Cardiac fibroblast (primary cell): ENCODE data around the gene STK32B.

Experiments
- DNase-seq, 2 donors: peaks; one replicate each; pipeline versions ENCODE4 v3.0.0 to v3.0.0-alpha.2; 2010; ENCODE audit warnings: low read depth in 2 of 2
- H3K4me3 ChIP-seq, 2 donors: replicated peaks in 1 of 2; 1 replicate in 1 of 2; 2 replicates in 1 of 2; pipeline ENCODE4 v1.5.1; 2011; ENCODE audit warnings: low read depth in 2 of 2, low read length in 2 of 2, mild to moderate bottlenecking in 2 of 2, moderate library complexity in 1 of 2
- TF ChIP-seq, protein P1 (sequence below): IDR thresholded peaks from one replicate; pipeline ENCODE4 v1.5.1; 2011; ENCODE audit warnings: low read depth, mild to moderate bottlenecking, low read length, inconsistent platforms

Gene STK32B

DNA sequence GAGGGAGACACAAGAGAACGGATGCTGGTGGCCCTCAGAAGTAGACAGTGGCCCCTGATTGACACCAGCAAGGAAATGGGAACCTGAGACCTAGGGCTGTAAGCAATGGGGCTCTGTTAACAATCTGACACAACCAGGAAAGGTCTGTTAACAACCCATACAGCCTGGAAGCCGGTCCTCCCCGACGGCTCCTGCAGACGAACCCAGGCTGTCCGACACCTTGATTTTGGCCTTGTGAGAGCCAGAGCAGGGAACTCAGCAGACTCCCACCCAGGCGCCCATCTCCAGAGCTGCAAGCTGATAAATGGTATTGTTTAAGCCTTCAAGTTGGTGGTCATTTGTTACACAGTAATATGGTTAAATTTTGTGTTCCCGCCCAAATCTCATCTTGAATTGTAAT lies 21.8 kb upstream of the STK32B start:
- TF ChIP-seq, protein P1, sequence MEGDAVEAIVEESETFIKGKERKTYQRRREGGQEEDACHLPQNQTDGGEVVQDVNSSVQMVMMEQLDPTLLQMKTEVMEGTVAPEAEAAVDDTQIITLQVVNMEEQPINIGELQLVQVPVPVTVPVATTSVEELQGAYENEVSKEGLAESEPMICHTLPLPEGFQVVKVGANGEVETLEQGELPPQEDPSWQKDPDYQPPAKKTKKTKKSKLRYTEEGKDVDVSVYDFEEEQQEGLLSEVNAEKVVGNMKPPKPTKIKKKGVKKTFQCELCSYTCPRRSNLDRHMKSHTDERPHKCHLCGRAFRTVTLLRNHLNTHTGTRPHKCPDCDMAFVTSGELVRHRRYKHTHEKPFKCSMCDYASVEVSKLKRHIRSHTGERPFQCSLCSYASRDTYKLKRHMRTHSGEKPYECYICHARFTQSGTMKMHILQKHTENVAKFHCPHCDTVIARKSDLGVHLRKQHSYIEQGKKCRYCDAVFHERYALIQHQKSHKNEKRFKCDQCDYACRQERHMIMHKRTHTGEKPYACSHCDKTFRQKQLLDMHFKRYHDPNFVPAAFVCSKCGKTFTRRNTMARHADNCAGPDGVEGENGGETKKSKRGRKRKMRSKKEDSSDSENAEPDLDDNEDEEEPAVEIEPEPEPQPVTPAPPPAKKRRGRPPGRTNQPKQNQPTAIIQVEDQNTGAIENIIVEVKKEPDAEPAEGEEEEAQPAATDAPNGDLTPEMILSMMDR: no peak
- no peak overlapping the region for H3K4me3 ChIP-seq
- DNase-seq: no peak

DNA sequence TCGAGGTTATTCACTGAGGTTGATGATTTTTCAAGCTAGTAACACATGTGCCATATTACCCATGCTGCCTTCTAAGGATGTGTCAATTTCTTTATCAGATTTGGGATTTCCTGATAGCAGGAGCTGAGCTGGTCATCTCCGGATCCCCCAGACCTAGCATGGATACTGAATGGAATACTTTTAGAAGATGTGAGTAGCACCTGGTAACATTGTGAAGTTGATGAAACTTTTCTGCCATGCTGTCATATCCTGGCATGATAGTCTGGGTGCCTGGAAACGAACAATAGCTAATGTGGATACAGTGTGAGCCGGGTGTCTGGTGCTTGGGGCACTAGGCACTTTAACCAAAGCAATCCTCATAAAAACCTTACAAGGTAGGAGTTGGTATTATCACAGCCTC lies 21.1 kb upstream of the STK32B start:
- H3K4me3 ChIP-seq: no peak overlapping the region
- TF ChIP-seq, protein P1: no peak

DNA sequence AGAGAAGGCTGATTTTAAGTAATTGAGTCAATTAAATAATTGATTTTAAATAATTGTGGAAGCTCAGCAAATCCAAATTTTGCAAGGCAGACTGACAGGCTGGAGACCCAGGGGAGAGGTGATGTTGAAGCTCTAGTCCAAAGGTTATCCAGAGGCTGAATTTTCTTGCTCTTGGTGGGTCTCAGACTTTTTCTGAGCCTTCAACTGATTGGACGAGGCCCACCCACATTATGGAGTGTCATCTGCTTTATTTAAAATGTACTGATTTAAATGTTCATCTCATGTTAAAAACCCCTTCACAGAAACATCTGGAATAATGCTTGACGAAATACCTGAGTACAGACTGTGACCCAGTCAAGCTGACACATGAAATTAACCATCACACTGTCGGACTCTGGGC lies 20.4 kb upstream of the STK32B start:
- DNase-seq: no peak
- no peak overlapping the region for H3K4me3 ChIP-seq
- TF ChIP-seq, protein P1: no peak

More for the DNA sequence above, 21.1 kb upstream of the STK32B start:
- DNase-seq: no peak

DNA sequence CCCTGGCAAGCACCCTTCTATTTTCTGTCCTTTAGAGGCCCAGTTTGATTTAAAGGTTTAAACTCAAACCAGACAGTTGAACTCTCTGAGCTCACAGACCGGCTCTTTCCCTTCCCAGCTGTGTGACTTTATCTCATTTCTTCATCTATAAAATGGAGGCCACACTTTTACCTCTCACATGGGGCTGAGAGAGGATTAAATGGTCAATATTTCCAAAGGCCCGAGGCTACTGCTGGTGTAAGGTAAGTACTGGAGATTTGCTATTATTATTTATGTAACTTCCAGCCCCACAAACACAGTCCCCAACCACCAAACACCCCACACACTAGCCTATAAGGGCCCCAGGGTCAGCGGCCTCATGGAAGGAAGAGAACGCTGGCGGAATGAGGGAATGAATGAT lies 18.5 kb upstream of the STK32B start:
- DNase-seq: no peak
- TF ChIP-seq, protein P1: no peak
- H3K4me3 ChIP-seq: no peak overlapping the region

DNA sequence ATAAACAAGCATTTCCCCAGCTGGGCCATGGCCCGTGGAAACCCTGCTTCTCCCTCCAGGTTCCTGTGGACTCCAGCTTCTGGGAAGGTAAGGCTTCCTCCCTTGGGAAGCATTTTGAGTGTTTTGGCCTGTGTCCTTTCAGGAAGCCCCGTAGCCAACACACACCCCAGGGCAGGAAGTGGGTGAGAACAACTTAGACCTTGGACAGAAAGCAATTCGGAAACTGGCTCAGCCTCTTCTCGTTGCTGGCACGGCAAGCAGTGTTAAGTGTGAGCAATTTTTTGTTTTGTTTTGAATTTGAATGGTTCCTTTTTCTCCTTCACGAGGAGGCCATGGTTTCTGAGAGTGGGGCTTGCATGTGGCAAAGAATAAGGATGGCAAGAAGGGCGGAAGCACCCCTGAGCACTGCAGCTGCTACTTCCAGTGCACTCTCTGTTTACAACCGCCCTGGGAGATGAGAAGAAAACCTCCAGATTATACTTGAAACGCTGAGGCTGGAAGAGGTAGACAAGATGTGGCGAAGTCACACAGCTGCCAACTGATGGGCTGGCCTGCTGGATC lies 17.9 kb upstream of the STK32B start:
- H3K4me3 ChIP-seq: no peak overlapping the region
- peak in 1 of 2 donors; percentile 51 for DNase-seq
- TF ChIP-seq, protein P1: no peak

DNA sequence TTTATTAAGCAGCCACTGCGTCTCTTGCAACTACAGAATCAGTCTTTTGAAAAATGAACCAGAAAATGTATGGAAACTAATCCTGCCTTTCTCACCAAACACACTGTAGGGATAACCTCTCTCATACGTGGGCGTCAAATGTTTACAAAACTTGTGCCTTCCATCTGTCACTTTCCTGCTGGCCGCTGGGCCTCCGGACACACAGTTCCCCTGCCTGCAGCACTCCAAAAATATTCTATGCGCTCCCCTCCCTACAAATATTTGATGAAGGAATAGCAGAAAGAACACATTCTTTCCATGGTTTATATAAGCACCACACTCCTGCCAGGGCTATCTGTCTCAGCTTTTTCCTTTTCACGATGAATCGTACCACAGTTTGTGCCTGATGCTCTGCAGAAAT lies 17.1 kb upstream of the STK32B start:
- DNase-seq: no peak
- no peak overlapping the region for H3K4me3 ChIP-seq
- TF ChIP-seq, protein P1: no peak

DNA sequence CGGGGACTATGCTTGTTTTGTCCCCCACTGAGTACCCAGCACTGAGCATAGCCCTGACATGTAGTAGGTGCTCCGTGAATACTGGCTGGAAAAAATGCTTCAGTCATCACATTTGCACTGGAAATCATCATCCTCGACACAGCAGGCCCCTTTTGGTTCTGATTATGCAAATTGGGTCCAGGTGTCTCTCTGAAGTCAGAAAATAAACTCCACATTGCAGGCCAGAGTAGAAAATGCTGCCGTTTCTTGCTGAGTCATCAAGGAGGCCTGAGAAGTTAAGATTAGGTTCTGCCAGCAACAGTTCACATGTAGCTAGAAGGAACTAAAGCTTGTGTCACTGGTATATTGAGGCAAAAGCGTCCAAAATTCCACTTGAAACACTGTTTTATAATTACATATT lies 15.0 kb upstream of the STK32B start:
- no peak overlapping the region for H3K4me3 ChIP-seq
- peak; percentile 31 to 68 for DNase-seq
- TF ChIP-seq, protein P1: no peak
